ENCODE data around the gene ZIC1.
A peak's percentile ranks its signal among the peaks of the same experiment; 100 is the strongest.

ZIC1 gene

DNA sequence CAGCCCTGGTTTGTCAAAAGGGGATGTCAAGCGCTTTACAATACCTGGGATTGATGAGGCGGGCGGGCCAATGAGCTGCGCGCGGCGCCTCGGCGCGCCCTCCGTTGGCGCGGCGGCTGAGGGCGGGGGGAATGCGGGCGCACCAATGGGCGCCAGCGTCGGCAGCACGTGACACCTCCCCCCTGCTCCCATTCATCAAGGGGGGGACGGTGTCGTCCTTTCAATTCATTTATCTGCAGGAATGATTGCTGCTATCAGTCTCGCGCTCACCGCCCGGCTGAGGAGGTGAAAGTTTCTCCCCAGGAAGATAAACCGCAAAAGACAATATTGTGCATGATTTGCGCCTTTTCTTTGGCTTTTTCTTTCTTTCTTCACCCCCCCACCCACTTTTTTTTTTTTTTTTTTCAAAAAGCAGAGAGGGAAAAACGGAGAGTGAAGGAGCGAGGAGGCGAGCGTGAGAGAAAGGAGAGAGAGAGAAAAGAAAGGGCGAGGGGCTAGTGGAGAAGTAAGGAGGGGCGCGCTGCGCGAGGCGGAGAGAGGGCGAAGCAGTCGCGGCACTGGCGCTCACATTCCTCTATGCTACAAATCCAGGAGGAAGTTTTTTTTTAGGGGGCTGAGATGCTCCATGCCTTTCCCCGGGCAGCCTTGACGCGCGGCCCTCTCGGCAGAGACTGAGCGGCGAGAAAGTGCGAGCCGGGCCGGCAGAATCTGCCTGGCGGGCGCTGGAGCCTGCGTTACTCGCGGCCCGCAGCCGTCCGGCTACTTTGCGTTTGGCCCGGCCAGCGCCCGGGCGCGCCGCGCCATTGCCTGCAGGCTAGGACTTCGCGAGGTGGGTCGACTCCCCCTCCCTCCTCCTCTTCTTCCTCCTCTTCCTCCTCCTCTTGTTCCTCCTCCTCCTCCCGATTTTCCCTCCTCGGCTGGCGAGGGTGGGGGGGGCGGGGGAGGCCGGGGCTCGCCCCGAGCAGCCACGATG is at the start of gene ZIC1:
Gene ZIC1, plus strand, starts transcription at position 223 of the 973 bp plus-strand sequence. Its CDS starts 748 bp downstream, at position 971.
- DNase-seq (ENCODE audit: low read depth), result peak; percentile 52

DNA sequence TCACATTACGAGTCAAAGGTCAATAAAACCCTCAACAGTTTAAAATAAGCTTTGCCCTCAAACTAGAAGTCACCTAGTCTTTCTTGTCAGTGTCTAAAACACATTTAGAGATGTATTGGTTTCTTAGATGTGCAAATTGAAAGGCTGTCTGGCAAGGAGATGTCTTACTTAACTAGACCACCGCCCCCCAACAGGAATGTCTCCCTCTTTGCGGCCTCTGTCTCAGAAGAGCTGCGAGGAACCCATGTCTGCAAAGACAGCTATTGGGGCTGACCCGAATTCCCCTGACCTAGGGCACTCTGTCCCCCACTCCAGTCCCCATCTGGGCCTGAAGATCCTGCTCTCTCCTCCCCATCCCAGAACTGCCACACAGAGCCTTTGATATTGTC is 49.1 kb upstream of the ZIC1 start:
- DNase-seq (ENCODE audit: low read depth), result no peak

DNA sequence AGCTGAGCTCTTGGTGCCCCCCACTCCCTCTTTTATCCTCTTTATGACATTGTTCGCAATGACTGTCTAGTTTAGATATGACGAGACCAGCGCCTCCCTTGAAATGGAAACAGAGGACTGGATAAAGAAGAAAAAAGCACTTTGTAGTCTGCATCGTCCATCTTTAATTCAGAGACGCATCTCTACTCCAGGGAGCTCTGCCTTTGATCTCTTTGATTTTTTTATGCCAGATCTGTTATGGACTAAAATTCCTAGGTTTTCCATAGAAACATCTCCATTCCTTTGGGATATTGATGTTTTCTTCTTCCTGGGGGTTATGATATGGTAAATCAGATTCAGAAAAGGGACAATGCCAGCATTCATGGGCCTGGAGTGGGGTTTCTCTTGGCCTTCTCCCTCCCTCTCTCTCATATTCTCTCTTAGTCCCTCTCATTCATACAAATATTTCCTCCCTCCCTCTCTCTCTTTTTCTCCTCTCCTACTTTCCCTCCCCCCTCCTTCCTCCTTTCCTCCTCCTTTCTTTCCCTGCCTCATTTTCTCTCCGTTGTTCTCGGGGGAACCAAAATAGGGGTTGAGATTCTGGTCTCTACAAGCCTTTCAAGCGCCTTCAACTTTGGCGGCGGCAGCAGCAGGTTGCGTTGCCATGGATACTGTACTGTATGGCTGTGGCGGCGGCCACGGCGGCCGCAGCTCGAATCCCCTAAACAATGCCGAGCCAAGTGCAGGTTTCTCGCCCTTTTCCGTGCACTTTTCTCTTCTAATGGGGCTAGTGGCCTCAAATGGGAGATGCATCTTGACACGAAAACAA is 48.3 kb upstream of the ZIC1 start:
- DNase-seq (ENCODE audit: low read depth), result no peak

DNA sequence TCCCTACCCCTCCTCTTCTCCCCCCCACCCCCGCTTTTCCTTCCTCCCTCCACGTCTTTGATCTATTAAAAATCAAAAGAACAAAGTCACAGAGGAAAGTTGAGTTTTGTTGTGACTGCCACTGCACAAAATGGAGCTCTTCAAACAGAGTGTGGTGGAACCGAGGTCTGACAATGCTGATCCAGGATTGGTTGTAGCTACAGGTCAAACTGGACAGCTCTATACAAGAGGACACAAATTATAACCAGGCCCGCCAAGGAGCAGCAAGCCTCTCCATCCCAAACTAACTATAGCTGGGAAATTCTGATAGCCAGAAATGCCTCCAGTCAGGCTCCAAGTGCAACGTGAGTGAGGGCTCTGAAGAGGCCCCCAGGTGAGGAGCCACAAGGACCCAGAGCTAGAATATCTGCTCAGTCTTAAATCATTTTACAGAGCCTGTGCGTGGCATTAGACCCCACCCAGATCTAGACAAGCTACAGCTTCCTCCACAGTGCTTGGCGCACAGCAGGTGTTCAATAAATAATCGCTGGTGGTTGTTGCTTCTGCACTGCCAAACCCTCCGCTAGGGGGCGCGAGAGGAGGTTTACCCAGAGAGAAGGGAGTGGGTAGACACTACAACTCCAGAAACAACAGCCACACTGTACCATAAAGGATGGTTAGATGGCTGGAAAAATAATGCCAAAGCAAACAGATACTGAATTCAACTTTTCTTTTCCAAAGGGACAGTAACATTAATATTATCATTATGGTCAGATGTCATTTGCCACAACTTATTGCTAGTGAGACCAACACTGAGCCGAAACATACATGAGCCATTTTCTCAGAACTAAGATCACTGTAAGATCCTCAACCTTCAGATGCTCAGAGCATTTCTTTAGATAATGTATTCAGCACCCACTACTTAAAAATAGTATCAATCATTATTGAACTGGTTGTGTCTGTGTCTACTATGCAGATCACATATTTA is 47.4 kb upstream of the ZIC1 start:
- no peak for DNase-seq (ENCODE audit: low read depth)

DNA sequence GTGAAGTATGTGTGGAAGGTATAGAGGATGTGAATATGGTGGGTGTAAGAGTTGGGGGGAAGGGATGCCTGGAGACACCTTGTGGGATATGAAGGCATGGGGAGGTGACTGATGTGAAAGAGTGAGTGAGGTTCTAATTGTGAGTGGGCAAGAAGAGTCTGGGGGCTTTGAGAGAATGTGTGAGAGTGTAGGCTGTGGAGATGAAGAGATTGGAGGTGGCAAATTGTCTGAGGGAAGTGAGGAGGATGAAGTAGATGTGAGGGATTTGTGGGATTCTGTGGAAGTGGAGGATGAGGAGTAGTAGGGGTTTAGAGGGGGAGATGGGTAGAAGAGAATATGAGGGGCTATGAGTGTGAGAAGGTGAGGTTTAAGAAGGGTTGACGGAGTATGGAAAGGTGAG is 44.4 kb upstream of the ZIC1 start:
- no peak for DNase-seq (ENCODE audit: low read depth)

DNA sequence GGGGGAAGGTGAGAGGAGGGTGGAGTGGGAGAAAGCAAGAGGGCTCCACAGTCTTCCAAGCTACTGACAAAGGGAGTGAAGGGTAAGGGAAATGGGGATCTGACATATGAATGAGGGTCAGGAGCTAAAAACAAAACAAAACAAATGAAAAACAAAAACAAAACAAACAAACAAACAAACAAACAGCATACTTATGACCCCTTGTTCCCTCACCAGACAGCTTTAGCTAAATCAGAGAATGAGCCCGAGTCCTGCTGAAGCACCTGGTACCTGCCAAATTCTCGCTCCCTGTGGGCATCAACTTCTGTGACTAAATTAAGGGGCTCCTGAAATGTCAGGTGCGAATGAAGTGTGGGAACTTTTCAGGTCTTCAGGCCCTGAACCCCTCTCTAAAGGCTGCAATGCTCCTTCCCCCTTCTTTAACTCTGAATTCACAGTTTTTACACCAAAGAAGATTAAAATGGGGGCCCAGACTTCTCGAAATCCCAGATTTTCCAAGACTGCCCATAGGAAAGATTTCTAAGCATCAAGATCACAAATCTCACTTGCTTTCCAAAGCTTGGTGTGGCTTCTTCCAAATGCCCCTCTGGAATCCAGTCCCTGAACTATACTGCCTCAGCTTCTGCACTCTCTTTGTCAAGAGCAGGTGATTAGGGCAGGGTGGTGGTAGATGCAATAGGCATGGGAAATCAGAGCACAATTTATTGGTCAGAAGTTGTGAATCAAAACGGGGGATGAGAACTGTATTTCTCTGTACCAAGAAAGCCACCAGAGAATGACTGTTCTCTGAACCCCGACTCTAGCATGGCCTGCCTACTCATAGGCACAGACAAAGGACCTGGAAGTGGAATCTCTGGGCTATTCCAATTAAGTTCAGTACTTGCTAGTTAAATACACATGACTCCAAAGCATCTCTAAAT is 43.7 kb upstream of the ZIC1 start:
- DNase-seq (ENCODE audit: low read depth), result no peak

DNA sequence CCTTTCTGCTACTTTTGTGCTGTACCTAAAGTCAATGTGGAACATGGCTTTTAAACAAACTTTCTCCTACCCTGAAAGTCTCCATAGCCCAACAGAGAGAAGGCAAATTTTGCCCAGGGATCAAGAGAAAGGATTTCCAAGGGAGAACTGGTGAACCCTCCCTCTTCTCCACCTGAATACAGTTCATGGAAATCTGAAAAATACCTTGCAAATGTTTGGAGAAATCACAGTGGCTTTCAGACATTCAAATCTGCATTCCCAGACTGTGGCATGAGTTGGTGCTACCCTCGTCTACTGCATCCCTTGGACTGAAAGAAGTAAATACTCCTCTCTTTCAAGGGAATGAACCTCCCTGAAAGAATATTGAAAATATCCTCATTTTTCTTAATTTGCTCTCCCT is 41.5 kb upstream of the ZIC1 start:
- no peak for DNase-seq (ENCODE audit: low read depth)

DNA sequence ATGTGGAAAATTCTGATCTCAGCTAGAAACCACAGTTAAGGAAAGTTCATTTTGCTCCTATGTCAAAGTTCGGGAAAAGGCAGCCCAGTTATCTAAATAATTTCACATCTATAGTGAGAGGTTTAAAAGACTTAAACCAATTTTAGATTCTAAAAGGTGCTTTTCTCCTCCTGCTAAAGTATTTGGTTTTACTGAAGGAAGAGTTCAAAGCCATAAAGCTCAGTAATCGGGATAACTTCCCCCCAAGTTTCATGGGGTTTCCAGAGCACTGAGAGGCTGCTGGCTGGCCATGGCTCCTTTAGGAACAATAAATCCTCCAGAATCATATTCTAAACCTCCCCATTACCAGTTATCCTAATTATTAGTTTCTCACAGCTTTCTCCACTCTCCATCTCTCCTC is 41.0 kb upstream of the ZIC1 start:
- DNase-seq (ENCODE audit: low read depth), result no peak

DNA sequence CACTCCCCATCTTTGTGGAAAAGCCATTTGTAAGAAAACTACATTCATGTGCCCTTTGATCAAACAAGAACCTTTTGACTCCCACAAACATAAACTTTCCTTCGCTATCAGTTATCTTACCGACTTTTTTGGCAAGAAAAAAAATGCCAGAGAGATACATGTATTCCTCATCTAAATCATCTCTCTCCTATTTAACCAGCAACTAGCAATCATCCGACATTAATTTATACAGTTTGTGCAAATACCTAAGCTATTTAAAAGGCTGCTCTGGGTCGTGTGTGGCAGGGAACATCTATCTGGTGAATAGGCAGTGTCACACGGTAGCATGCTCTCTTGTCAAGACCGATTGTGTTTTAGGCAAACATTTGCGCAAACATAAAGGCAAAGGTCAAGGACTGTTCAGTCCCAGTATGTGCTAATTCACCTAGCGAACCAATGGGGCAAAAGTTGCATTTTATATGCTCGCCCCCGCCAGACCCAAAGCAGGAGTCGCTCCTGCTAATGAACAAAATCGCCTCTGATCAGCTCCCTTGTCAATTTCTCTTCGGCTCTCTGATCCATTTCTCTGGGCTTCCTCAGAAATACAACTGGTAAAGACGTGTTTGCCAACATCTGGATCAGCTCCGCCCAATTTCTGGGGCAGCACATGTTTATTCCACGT is 40.5 kb upstream of the ZIC1 start:
- no peak for DNase-seq (ENCODE audit: low read depth)

DNA sequence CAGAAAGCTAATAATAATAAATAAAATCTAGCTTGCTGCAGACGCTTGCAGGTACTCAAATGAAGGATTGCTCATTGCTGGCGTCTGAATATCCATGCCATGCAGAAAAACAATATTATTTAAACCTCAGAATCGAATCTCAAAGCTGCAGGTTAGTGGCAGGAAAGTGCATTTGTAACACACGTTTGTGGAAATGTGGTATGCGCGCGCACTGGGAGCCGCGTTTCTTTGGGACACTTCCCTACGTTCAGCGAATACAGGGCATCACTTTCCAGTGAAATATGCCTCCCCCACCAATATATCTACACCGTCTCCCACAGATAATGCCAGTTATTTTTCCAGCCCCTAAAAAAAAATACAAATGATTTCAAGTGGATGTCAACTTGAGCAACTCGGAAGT is 39.9 kb upstream of the ZIC1 start:
- DNase-seq (ENCODE audit: low read depth), result no peak

DNA sequence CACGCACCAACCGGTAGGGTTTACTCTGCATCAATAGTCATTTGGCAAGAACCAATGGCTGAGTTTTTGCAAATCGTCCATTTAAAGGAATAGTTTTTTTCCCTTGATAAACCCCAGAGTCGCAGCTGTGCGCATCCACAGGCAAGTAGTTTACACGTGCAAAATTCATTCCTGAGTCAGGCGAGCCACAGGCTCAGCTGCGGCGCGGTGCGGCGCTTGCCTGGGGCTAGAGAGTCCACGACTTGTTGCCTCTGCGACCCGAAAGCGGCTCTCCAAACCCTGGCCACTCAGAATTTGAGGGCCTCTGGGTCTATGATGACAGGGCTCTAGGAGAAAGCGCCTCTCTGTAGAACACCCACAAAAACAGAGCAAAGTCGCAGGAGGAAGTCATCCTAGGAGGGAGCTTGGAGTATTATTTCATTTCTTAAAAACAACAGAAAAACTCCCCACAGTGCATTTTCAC is 39.5 kb upstream of the ZIC1 start:
- DNase-seq (ENCODE audit: low read depth), result no peak

DNA sequence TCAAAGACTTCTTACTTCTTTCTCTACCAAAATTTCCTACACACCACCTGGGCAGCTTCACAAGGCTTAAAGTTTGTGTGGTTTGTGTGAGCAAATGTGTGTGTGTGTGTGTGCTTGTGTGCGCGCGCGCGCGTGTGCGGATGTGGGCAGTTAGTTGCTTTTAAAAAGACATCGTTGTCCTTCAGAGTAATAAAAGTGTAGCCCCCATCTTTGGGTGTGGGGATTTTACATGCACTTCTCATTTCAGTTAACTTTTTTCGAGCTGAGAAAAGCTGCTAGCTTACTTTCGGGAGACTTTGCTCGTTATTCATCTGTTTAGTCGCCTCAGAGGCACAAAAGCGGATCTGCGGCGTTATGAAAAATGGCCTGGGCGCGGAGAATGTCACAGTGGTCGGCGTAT is 38.8 kb upstream of the ZIC1 start:
- no peak for DNase-seq (ENCODE audit: low read depth)

DNA sequence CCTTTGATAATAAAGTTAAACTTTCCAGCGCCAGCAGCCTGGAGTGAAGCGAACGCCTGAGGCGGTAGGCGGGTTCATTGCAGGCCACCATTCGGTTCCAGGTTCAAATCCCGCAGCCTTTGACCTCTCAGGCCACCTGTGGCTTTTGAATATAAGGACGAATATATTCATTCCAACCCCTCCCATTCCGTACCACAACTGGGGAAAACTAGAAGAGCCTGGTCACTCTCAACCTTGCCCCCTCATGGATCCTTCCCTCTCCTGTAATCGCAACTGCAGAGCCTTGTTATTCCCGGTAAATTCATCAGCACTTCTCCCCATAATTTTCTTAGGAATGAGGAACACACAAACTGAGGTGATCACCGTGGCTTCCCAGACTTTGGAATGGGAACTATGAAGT is 38.0 kb upstream of the ZIC1 start:
- DNase-seq (ENCODE audit: low read depth), result no peak

DNA sequence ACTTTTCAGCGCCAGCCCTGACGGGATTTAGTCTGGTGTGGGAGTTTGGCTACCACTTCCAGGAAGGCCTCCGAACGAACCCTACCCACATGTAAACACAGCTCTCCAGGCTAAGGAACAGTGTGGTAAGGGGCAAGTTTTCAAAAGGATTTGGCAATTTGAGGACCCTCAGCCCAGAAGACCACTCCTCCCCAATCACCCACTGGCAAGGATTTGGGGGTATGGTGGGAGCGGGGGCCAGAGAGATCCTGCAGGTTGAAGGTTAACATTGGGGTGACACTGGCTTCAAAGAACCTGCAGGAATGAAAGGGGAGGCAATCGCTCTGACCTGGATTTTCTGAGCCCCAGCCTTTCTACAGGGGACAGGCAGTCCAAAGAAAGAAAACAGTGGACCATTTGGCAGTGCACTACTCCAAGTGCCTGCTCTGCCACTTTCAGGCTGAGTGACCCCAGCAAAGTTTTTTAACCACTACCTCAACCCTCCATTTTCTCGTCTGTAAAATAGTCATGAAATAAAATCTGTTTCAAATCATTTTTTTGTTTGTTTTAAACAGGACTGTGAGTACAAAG is 37.3 kb upstream of the ZIC1 start:
- DNase-seq (ENCODE audit: low read depth), result no peak

DNA sequence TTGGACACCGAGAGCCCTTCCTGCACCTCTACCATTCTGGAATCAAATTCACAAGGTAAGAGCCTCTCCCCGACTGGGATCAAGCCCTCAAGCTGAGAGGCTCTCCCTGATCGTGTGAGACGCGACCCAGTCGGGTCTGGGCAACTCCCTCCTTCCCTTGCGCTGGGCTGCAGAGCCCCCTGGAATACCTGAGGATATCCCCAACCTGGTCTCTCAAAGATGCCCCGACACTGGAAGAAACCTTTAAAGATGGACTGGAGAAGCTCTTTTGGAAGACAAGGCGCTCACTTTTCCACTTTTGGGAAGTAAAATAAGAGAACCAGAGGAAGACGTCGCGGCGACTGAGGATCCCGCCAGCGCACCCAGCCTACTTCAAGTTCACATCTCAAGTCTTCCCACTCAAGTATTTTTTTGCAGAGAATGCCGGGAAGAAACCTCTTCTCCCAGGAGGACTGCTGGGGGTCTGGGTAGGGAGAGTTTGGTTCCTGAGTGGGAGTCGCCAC is 36.6 kb upstream of the ZIC1 start:
- no peak for DNase-seq (ENCODE audit: low read depth)

DNA sequence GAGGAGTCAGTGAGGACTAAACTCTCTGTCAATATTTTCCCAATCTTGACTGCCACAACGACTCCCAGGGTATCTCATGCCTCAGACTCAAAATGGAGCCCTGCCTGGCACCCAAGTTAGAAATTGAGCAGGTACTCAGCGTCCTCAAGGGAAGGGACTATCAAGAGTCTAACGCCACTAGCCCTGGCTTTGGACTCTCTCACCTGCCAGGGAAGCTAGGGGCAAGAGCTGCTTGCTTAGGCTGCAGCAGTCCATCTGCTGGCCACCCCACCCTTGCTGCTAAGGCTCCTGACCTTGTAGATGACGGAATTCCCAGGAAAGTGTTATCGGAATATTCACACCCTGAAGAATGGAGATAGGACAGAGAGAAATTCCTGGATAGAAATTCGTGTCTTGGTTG is 35.9 kb upstream of the ZIC1 start:
- DNase-seq (ENCODE audit: low read depth), result no peak

DNA sequence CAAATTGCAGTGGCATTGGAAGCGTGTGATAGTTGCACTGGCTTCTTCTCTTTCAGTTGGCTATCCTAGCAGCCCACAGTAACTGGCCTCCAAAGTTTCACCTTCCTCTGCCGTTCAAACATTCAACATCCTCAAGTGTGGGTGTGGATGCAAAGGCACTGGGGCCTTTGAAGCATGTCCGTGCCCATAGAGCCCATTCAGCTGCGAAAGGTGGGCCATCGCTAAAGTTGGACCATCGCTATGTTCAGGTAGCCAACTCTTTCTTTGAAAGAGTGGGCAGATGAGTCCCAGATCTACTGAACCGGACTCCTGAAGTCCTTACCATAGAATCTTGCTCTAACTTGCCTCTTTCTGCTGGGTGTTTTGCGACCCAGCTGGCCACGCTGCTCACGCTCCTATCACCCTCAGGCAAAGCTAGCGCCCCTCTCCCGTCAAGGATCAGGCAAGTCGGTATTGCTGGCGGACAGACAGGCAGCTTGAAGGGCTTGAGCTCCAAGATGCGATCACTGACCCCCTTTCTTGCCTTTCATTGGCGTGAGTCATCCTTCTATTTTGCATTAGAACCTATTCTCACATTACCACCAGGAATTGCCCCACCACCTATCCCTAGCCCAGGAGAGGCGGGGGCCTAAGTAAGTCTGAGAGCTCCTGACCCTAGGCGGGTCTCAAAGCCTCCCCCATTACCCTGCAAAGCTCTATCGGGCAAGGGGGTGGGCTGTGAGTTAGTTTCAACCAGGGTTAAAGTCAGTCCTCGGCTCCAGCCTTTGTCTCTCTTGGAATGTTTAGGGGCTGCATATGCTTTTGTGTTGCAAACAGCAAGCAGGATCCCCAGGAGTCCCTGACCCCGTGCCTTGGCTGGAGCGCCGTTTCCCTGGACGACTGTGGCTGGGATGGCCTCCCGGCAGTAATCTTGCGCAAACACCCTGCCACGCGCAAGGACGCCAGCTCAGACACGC is 31.5 kb upstream of the ZIC1 start:
- no peak for DNase-seq (ENCODE audit: low read depth)

DNA sequence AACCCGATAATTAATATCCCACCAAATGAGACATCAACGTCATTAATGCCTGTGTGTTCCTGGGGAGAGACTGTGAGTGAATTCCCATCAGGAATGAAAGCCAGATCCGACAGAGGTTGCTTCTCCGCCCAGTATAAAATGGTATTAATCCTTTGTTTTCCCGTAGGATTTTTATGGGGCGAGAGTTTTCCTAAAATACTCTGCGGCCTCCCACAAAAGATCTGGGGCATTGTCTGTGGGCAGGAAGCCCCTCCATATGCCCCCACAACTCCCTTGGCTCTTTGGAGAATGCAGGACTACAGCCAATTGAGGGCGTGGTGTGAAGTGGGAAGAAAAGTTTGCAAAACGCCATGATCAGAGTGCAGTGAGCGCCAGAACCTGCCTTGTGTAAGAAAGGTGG is 29.5 kb upstream of the ZIC1 start:
- DNase-seq (ENCODE audit: low read depth), result no peak
